DMS153 treated with DMSO at 0.1 percent for 48 hours (cell line): ENCODE data around the gene DYNLT2B.
"Not testable (repeated sequence)": the region's sequence is repeated elsewhere in the genome, so short reads cannot be mapped to it uniquely, and the experiment has no call there.

Experiments used
- DNase-seq: peaks from one replicate; lab custom pipeline; 2025; ENCODE audit not compliant: unreplicated experiment; lab: John Stamatoyannopoulos, UW

DYNLT2B gene

DNA sequence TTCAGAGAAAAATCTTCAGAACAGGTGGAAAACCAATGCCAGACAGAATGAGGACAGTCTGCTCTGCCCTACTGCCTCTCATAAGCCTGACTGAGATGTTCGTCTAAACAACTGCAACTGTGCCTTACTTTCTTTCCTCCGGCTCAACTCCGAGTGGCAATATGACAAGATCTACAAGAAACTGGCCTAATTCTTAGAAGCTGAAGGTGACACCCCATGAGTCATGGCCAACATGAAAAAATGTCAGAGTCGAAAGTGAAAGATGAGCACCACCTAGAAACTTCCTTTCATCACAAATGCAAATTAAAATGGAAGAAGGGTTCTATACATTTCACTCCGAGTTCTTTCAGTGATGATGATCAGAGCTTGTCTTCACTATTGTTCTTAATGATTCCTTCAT, 43.5 kb downstream of the DYNLT2B start:
- no peak for DNase-seq

DNA sequence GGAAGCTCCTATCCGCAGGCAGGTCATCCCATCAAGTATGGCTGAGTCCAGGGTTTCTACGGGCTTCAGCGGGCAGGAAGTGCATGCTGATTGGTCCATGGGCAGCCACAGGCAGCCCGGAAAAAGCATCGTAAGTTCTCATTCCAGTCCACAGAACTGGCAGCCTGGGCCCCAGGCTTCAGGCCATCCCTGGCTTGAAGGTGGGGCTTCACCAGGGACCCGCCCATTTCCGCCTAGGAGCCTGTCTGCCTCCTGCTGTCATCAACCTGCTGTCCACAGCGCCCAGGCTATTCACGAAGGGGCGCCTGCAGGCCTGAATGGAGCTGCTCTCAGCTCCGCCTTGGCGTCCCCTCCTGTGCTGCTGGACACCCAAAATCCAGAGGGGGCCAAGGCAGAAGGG, 44.4 kb downstream of the DYNLT2B start:
- no peak for DNase-seq

DNA sequence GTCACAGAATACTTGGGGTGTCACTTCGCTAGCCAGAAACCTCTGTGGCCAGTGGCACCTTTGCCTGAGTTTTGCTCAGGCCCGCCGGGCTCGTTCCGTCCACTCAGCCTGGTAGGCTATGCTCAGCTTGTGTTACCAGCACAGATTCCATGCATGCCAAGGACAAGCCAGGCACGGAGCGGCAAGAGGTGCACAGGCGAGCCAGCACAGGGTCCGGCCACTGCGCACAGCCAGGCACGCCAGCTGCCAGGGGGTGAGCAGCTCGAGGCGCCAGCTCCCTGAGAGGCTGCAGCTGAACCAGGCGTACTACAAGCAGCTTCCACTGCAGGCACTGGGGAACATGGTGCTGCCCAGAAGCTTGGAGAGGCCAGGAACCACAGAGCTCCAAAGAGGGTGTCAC, 45.2 kb downstream of the DYNLT2B start:
- no peak for DNase-seq

DNA sequence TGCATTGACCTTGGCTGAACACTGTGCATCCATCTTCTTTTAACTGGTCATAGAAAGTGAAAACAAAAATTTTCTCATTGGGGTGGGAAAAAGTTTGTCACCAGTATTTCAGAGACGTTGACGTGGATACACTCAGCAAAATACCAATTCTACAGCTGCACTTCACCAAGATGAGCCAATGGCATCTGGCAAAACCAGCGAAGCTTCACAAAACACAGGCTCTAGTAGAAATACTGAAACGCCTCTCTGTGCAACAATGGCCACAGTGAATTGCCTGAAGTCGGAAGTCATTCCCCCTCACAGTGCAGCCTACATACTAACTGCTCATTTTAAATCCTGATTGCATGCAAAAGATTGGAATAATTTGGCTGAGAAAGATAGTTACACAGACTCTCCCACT, 47.5 kb downstream of the DYNLT2B start:
- DNase-seq: no peak

DNA sequence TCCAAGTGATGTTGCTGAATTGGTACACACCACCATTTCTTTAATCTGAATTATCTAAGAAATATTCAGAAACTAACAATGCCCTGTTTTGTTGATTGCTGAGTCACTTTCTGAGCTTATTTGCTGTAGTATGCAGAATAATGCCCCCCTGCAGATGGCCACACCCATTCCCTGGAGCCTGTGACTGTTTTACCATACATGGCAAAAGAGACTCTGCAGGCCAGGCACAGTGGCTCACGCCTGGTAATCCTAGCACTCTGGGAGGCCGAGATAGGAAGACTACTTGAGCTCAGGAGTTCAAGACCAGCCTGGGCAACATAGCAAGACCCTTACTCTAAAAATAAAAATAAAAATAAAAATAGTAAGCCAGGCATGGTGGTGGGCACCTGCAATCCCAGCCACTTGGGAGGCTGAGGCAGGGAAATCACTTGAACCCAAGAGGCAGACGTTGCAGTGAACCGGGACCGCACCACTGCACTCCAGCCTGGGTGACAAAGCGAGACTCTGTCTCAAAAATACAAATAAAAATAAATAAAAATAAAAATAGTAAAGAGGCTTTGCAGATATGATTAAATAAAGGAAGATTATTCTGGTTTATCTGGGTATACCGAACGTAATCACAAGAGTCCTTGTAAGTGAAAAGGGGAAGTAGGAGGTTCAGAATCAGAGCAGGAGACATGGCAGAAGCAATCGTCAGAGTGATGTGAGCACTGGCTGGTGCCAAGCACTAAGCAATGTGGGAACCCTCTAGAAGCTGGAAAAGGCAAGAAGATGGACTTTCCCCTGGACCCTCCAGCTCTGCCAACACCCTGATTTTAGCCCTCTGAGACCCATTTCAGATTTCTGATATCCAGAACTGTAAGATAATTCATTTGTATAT, 49.5 kb downstream of the DYNLT2B start:
- no peak for DNase-seq

DNA sequence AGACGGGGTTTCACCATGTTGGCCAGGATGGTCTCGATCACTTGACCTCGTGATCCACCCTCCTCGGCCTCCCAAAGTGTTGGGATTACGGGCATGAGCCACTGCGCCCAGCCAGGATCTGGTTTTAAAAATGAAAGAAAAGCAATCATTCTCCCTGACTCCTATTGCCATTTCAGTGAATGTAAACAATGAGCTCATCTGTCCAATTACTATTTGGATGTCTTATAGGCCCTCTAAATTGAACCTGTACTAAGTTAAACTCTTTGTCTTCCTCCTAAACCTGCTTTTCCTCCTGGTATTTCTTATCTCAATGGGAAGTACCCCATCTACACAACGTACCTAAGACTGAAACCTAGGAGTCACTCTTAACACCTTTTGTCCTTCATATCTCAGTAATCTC, 54.2 kb downstream of the DYNLT2B start:
- no peak for DNase-seq

DNA sequence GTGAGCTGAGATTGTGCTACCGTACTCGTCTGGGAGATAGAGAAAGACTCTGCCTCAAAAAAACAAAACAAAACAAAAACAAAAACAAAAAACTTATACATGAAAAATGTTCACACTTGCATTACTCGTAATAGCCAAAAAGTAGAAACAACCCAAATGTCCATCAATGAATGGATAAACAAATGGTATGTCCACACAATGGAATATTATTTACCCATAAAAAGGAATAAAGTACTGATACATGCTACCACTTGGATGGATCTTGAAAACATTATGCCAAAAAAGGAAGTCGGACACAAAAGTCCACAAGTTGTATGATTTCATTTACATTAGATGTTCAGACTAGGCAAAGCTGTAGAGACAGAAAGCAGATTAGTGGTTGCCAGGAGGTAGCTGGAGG, 57.3 kb downstream of the DYNLT2B start:
- no peak for DNase-seq

DNA sequence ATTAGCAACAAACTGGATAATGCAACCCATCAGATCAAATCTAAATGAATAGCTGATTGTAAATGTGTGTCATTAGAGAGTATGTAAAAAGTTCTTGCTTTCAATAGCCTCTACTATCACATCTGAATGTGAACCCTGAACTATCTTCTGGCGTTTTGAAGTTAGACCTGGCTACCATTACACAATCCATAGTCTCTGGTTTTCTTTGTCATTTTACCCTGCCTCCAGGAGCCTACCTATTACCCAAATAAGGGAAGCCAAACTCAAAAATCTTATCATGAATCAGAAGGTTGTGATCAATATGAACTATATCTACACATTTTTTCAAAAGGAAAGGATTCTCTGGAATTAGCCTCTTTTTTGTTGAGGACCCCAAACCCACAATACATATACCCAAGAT, 62.3 kb downstream of the DYNLT2B start:
- no peak for DNase-seq

DNA sequence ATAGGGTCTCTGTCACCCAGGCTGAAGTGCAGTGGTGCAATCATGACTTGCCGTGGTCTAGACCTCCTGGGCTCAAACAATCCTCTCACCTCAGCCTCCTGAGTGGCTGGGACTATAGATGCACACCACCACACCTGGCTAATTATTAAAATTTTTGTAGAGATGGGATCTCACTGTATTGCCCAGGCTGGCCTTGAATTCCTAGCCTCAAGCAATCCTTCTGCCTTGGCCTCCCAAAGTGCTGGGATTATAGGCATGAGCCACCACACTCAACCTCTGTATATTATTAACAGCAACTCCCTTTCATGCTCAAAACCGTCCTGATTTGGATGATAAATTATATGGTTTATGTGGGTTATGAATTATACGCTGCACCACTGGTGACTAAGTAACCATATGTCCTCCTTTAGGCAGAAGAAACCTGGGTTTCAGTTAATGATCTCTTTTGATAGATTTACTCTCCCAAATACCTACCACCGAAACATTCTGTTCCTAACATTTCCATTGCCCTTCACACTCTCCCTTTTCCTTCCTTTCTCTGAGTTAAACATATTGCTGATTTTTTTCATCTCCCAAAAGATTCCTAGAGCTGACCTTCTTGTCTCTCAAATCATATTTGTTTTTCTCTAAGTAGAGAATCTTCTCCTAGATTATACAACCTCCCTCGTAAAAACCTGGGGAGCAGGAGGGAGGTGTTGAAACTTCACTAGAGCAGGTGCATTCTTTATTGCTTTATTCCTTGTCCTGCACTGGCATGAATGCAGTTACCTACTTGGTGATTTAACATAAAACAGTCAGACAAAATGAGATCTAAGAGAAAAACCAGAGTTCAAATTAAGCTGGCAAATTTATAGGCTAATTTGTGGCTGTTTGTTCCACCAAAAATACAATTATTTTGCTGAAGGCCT, 63.4 kb downstream of the DYNLT2B start:
- no peak for DNase-seq

DNA sequence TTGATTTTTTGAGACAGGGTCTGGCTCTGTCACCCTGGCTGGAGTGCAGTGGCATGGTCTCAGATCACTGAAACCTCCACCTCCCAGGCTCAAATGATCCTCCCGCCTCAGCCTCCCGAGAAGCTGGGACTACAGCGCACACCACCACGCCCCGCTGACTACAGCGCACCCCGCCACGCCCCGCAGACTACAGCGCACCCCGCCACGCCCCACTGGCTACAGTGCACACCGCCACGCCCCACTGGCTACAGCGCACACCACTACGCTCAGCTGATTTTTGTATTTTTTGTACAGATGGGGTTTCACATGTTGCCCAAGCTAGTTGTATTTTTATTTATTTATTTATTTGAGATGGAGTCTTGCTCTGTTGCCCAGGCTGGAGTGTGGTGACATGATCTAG, 66.1 kb downstream of the DYNLT2B start:
- no peak for DNase-seq

DNA sequence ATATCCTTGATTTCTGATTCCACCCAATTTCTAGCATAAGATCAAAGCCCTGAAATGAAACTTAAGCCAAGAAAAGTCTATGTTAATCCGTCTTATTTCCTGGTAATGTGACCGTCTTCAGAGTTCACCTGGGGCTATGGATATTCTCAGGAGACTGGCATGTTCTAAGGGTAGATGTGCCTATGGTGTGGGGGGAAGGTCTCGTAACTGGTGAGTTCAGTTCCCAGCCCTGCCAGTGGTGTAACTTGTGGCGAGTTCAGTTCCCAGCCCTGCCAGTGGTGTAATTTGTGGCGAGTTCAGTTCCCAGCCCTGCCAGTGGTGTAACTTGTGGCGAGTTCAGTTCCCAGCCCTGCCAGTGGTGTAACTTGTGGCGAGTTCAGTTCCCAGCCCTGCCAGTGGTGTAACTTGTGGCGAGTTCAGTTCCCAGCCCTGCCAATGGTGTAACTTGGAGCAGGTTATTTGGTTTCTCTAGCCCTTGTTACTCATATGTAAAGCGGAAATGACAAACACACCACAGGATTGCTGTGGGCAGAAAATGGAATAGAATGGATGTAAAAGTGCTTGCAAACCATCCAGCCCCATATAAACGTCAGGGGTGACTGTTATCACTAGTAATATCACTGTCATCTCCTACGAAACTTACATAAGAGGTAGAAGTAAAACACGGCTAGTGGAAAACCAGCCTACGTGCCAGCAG, 71.3 kb downstream of the DYNLT2B start:
- no peak for DNase-seq

DNA sequence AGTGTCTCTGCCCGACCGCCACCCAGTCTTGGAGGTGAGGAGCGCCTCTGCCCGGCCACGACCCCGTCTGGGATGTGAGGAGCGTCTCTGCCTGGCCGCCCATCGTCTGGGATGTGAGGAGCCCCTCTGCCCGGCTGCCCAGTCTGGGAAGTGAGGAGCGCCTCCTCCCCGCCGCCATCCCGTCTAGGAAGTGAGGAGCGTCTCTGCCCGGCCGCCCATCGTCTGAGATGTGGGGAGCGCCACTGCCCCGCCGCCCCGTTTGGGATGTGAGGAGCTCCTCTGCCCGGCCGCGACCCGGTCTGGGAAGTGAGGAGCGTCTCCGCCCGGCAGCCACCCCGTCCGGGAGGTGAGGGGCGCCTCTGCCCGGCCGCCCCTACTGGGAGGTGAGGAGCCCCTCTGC, 73.9 kb downstream of the DYNLT2B start:
- DNase-seq: not testable (repeated sequence)

DNA sequence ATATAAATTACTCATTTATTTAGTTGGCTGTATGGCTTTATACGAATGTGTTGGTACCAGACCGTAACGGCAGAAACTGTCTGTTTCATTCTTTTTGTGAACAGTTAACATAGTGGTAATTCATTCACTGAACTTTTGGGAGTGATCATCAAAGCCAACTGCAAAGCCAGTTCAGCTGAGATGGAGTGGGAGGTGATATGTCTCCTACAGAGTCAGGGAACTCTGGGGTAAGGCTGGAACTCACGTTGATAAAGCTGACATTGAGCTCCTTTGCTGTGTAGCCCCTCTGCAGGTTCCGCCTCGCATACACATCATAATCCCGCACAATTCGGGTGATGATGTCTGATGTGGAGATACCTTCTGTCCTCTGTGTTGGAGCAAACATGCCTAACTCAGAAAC, 76.3 kb downstream of the DYNLT2B start:
- DNase-seq: no peak
